ENCODE measurements around the gene ATG10. TPM values are rescaled to one million over a fixed set of nuclear protein-coding genes. Genes with fewer than 3 reads are reported as not detected.

Gene ATG10
- total RNA-seq (2021) (10.4 to 12.2 TPM (median 11.1 TPM) in 3 replicates), Bru-seq, nascent RNA (percentile 70 among the genes with signal in this experiment)
- long read RNA-seq, experiment 1, transcript ATG10-201 (8 exons, 3,033 nt), result major isoform, 21 of 56 reads
- long read RNA-seq, experiment 1, transcript ATG10-203 (9 exons, 1,795 nt), result minor isoform, 5 of 56 reads
- long read RNA-seq, experiment 1, partial matches to known transcripts, result 4 of 56 reads
- long read RNA-seq, experiment 1, other reads (novel, unspliced or antisense), result 26 of 56 reads
- long read RNA-seq, experiment 2, transcript ATG10-201 (8 exons, 3,033 nt), result major isoform, 7 of 28 reads
- long read RNA-seq, experiment 2, partial matches to known transcripts, result 7 of 28 reads
- long read RNA-seq, experiment 2, other reads (novel, unspliced or antisense), result 13 of 28 reads
- long read RNA-seq, experiment 3, transcript ATG10-201 (8 exons, 3,033 nt), result major isoform, 14 of 36 reads
- long read RNA-seq, experiment 3, partial matches to known transcripts, result 7 of 36 reads
- long read RNA-seq, experiment 3, other reads (novel, unspliced or antisense), result 14 of 36 reads

GRCh38 chr5:81971712-81972491 is at the start of gene ATG10:
TSS of gene ATG10 (plus strand) at chr5:81972023. CDS start at chr5:81987571, 15,548 bp downstream.
- no peaks in the 10 kb centered on the region for H3K27me3 Mint-ChIP-seq (ENCODE audit: low read depth)
- no peaks in the 10 kb centered on the region for H3K36me3 Mint-ChIP-seq
- peak within 1 kb of the TSS; percentile 87 for H3K4me3 Mint-ChIP-seq
- peak within 1 kb of the TSS; percentile 93 for H3K27ac Mint-ChIP-seq
- ATAC-seq, result peak; percentile 94
- ChIA-PET POLR2A (interaction anchor here (1.6 to 1.7 kb wide), 2 partner anchors 8 to 121 kb away, joined by 6 to 11 read pairs; no protein-coding TSS in a partner anchor), CTCF (interaction anchor here (1.0 to 2.1 kb wide), 2 partner anchors 115 to 194 kb away, joined by 4 to 9 read pairs; no protein-coding TSS in a partner anchor)
- peak; percentile 91 for DNase-seq (ENCODE audit: low spot score)
- H3K9me3 Mint-ChIP-seq, result no peaks in the 10 kb centered on the region
- peaks cover 40% of the 10 kb centered on the region for H3K4me1 Mint-ChIP-seq
- no peak for TF ChIP-seq ZNF281 (CRISPR knock-in tag; IDR thresholded peaks at IDR 0.05)
- TF ChIP-seq FOXP1 (CRISPR knock-in tag; IDR thresholded peaks at IDR 0.05; ENCODE audit: borderline replicate concordance), result peak; percentile 61; the same call in 1 of the 2 replicates
- no peak for TF ChIP-seq ZNF425 (CRISPR knock-in tag; conservative IDR thresholded peaks at IDR 0.05)
- TF ChIP-seq ZNF423 (CRISPR knock-in tag; IDR thresholded peaks at IDR 0.05), result no peak
- no peak for TF ChIP-seq OVOL2 (CRISPR knock-in tag; IDR thresholded peaks at IDR 0.05; ENCODE audit: borderline replicate concordance)
- no peak for TF ChIP-seq ATF6 (CRISPR knock-in tag; IDR thresholded peaks at IDR 0.05)
- no peak for TF ChIP-seq ZNF416 (CRISPR knock-in tag; IDR thresholded peaks at IDR 0.05)
- TF ChIP-seq ZNF138 (CRISPR knock-in tag; conservative IDR thresholded peaks at IDR 0.05), result no peak
- no peak for TF ChIP-seq IRF1 (CRISPR knock-in tag; IDR thresholded peaks at IDR 0.05)
- no peak for TF ChIP-seq CTCF (IDR thresholded peaks at IDR 0.05)
- no peak for TF ChIP-seq ZNF671 (CRISPR knock-in tag; IDR thresholded peaks at IDR 0.05)
- TF ChIP-seq MAX (CRISPR knock-in tag; IDR thresholded peaks at IDR 0.05), result no peak
- TF ChIP-seq ELF4 (CRISPR knock-in tag; IDR thresholded peaks at IDR 0.05; ENCODE audit: low read depth), result no peak
- no peak for TF ChIP-seq ZSCAN18 (CRISPR knock-in tag; IDR thresholded peaks at IDR 0.05)
- no peak for TF ChIP-seq MXD4 (CRISPR knock-in tag; IDR thresholded peaks at IDR 0.05; ENCODE audit: borderline replicate concordance)
- TF ChIP-seq TCF7 (CRISPR knock-in tag; IDR thresholded peaks at IDR 0.05; ENCODE audit: low read depth), result no peak
- no peak for TF ChIP-seq ERG (CRISPR knock-in tag; IDR thresholded peaks at IDR 0.05)
- TF ChIP-seq ZNF263 (CRISPR knock-in tag; IDR thresholded peaks at IDR 0.05; ENCODE audit: low read depth), result peak; percentile 12; the same call in 1 of the 2 replicates
- TF ChIP-seq ZNF232 (CRISPR knock-in tag; IDR thresholded peaks at IDR 0.05), result no peak
- TF ChIP-seq ETV6 (CRISPR knock-in tag; IDR thresholded peaks at IDR 0.05), result peak; percentile 89; the same call in 1 of the 2 replicates
- no peak; the same call in 1 of the 2 replicates for TF ChIP-seq TEAD1 (CRISPR knock-in tag; IDR thresholded peaks at IDR 0.05)
- TF ChIP-seq RORB (CRISPR knock-in tag; IDR thresholded peaks at IDR 0.05), result no peak

Measured in WTC11 (cell line).